H1 (cell line): Measurements from ENCODE around the gene RBM19. TPM values are rescaled to one million over a fixed set of nuclear protein-coding genes. Genes with fewer than 3 reads are reported as not detected.

Source experiments
- CTCF ChIA-PET: fragments of 300-600 bp; sonication (Branson Sonifier 250); formaldehyde crosslinking; loops from one replicate; lab custom pipeline; 2021; ENCODE audit not compliant: partially characterized antibody; lab: Charles Lee
- POLR2A ChIA-PET: fragments of 300-600 bp; sonication (Branson Sonifier 250); formaldehyde crosslinking; loops from one replicate; lab custom pipeline; 2021; ENCODE audit warnings: inconsistent platforms; ENCODE audit not compliant: partially characterized antibody; lab: Charles Lee
- DNase-seq, 2 experiments: peaks; one replicate each; pipeline versions ENCODE4 v3.0.0 to v3.0.0-alpha.2; 2010 to 2022; ENCODE audit warnings: low spot score in 2 of 2, low read depth in 1 of 2, mixed read lengths in 1 of 2
- FAIRE-seq: peaks from 2 replicates; lab custom pipeline; 2011; peaks lifted over from hg19 to GRCh38; lab: Jason Lieb, UNC
- H2AFZ ChIP-seq: 2 replicates; pipeline ENCODE4 v1.8.1; 2012; ENCODE audit warnings: low read length, inconsistent platforms
- H2AK5ac ChIP-seq: 2 replicates; pipeline ENCODE4 v1.6.1; 2013; ENCODE audit warnings: low read depth, low read length
- H2BK120ac ChIP-seq: replicated peaks from 2 replicates; pipeline ENCODE3; 2013; ENCODE audit warnings: low read depth, low read length, inconsistent platforms
- H2BK12ac ChIP-seq: 2 replicates; pipeline ENCODE4 v1.6.1; 2013; ENCODE audit warnings: low read depth, low read length
- H2BK15ac ChIP-seq: 2 replicates; pipeline ENCODE4 v1.6.1; 2013; ENCODE audit warnings: low read length
- H2BK20ac ChIP-seq: 2 replicates; pipeline ENCODE4 v1.6.1; 2013; ENCODE audit warnings: low read length
- H2BK5ac ChIP-seq: 2 replicates; pipeline ENCODE4 v1.6.1; 2013; ENCODE audit warnings: low read depth, low read length
- H3K14ac ChIP-seq: 2 replicates; pipeline ENCODE4 v1.6.1; 2013; ENCODE audit warnings: inconsistent platforms; ENCODE audit not compliant: insufficient read length
- H3K18ac ChIP-seq: 2 replicates; pipeline ENCODE4 v1.6.1; 2013; ENCODE audit warnings: low read length; ENCODE audit errors: extremely low read depth
- H3K23ac ChIP-seq: 2 replicates; pipeline ENCODE4 v1.6.1; 2013; ENCODE audit warnings: inconsistent platforms; ENCODE audit not compliant: insufficient read length
- H3K23me2 ChIP-seq: 2 replicates; pipeline ENCODE4 v1.6.1; 2013; ENCODE audit warnings: low read depth, low read length
- H3K27ac ChIP-seq: 2 replicates; pipeline ENCODE4 v1.6.1; 2011; ENCODE audit warnings: low read depth, low read length, inconsistent platforms
- H3K27me3 ChIP-seq, 4 experiments: replicated peaks in 1 of 4; 1 replicate in 1 of 4; 2 replicates in 3 of 4; pipeline versions ENCODE4 v1.6.1 to v1.8.1; 2011 to 2013; ENCODE audit warnings: low read length in 3 of 4, mild to moderate bottlenecking in 3 of 4, inconsistent platforms in 2 of 4, mixed read lengths in 2 of 4, moderate library complexity in 1 of 4; ENCODE audit not compliant: control insufficient read depth in 3 of 4, insufficient read depth in 3 of 4; ENCODE audit errors: extremely low read depth in 1 of 4
- H3K36me3 ChIP-seq, 4 experiments: 2 replicates each; pipeline versions ENCODE4 v1.6.1 to v1.8.1; 2011 to 2013; ENCODE audit warnings: mild to moderate bottlenecking in 4 of 4, low read length in 3 of 4, moderate library complexity in 2 of 4, control low read depth in 1 of 4, inconsistent platforms in 1 of 4; ENCODE audit not compliant: insufficient read depth in 4 of 4, control insufficient read depth in 2 of 4
- H3K4ac ChIP-seq: replicated peaks from 2 replicates; pipeline ENCODE3; 2013; ENCODE audit warnings: low read length, low read depth, mixed read lengths, inconsistent platforms; ENCODE audit not compliant: insufficient read length
- H3K4me1 ChIP-seq, 4 experiments: replicated peaks in 1 of 4; 1 replicate in 1 of 4; 2 replicates in 3 of 4; pipeline versions ENCODE4 v1.6.1 to v1.8.1; 2011 to 2013; ENCODE audit warnings: low read length in 3 of 4, inconsistent platforms in 2 of 4, mixed read lengths in 1 of 4; ENCODE audit not compliant: insufficient read depth in 4 of 4, control insufficient read depth in 3 of 4
- H3K4me2 ChIP-seq, 2 experiments: 2 replicates each; pipeline versions ENCODE4 v1.6.1 to v1.8.1; 2011 to 2013; ENCODE audit warnings: low read depth in 2 of 2, low read length in 2 of 2, control low read depth in 1 of 2, inconsistent platforms in 1 of 2, mild to moderate bottlenecking in 1 of 2; ENCODE audit not compliant: insufficient read depth in 1 of 2
- H3K4me3 ChIP-seq, 4 experiments: fragments of 200-600, 300-600 bp in 1 of 4; sonication (generic), shearing (Covaris generic), sonication (Bioruptor Twin) in 1 of 4; 2 replicates each; pipeline versions ENCODE4 v1.5.1 to v1.8.1; 2011 to 2016; ENCODE audit warnings: low read length in 4 of 4, low read depth in 3 of 4, control low read depth in 2 of 4, inconsistent platforms in 2 of 4, mild to moderate bottlenecking in 2 of 4, mixed read lengths in 1 of 4, moderate library complexity in 1 of 4; ENCODE audit not compliant: insufficient read depth in 2 of 4; ENCODE audit errors: extremely low read depth in 1 of 4
- H3K56ac ChIP-seq: replicated peaks from 2 replicates; pipeline ENCODE3; 2013; ENCODE audit warnings: low read depth, mild to moderate bottlenecking, mixed read lengths, low read length, inconsistent platforms; ENCODE audit not compliant: insufficient read length
- H3K79me1 ChIP-seq: 2 replicates; pipeline ENCODE4 v1.6.1; 2013; ENCODE audit warnings: low read depth, low read length, control low read depth
- H3K79me2 ChIP-seq, 2 experiments: 2 replicates each; pipeline versions ENCODE4 v1.6.1 to v1.8.1; 2012 to 2013; ENCODE audit warnings: low read length in 2 of 2, mild to moderate bottlenecking in 2 of 2, inconsistent platforms in 1 of 2; ENCODE audit not compliant: insufficient read depth in 2 of 2, control insufficient read depth in 1 of 2
- H3K9ac ChIP-seq, 4 experiments: replicated peaks in 1 of 4; 1 replicate in 1 of 4; 2 replicates in 3 of 4; pipeline versions ENCODE4 v1.6.1 to v1.8.1; 2011 to 2013; ENCODE audit warnings: low read depth in 3 of 4, low read length in 3 of 4, control low read depth in 2 of 4, mild to moderate bottlenecking in 2 of 4, moderate library complexity in 2 of 4, inconsistent platforms in 1 of 4; ENCODE audit errors: extremely low read depth in 1 of 4
- H3K9me3 ChIP-seq, 2 experiments: 2 replicates each; pipeline versions ENCODE4 v1.6.1 to v1.8.1; 2012 to 2013; ENCODE audit warnings: mild to moderate bottlenecking in 2 of 2, moderate library complexity in 2 of 2, control low read depth in 1 of 2, inconsistent platforms in 1 of 2, low read depth in 1 of 2, low read length in 1 of 2, mixed read lengths in 1 of 2; ENCODE audit not compliant: insufficient read depth in 2 of 2
- H4K20me1 ChIP-seq, 2 experiments: replicated peaks in 1 of 2; 2 replicates each; pipeline versions ENCODE3 to v1.8.1; 2011 to 2013; ENCODE audit warnings: inconsistent platforms in 2 of 2, low read length in 2 of 2, mild to moderate bottlenecking in 1 of 2; ENCODE audit not compliant: insufficient read depth in 2 of 2, control insufficient read depth in 1 of 2
- H4K5ac ChIP-seq: 2 replicates; pipeline ENCODE4 v1.6.1; 2013; ENCODE audit warnings: low read length, low read depth, mixed read lengths, inconsistent platforms; ENCODE audit not compliant: insufficient read length
- H4K8ac ChIP-seq: 2 replicates; pipeline ENCODE4 v1.8.0; 2013; ENCODE audit warnings: mild to moderate bottlenecking, moderate library complexity, low read length, inconsistent platforms; ENCODE audit not compliant: insufficient read depth; ENCODE audit errors: extremely low read depth
- H4K91ac ChIP-seq: replicated peaks from 2 replicates; pipeline ENCODE3; 2013; ENCODE audit warnings: low read length, mixed read lengths, inconsistent platforms; ENCODE audit not compliant: insufficient read length
- CBX5 ChIP-seq: fragments of 300-800, 300-1000 bp; sonication (generic); IDR thresholded peaks from 2 replicates; pipeline ENCODE4 v1.7.1; 2016; ENCODE audit warnings: antibody characterized with exemption, low read length, low read depth
- SP4 ChIP-seq: IDR thresholded peaks from 2 replicates; pipeline ENCODE4 v1.6.1; 2012; ENCODE audit warnings: low read length, inconsistent platforms
- WGBS, 2 experiments: shearing (Covaris generic) in 1 of 2; methylation state at CpG; one replicate each; pipeline versions ENCODE4 v1.1.6 to v1.1.7; 2013 to 2015; ENCODE audit warnings: low lambda C conversion rate in 2 of 2, mixed read lengths in 2 of 2, inconsistent platforms in 1 of 2, low coverage in 1 of 2, missing lambda C conversion rate in 1 of 2; ENCODE audit not compliant: insufficient replicate concordance in 2 of 2, insufficient coverage in 1 of 2, insufficient read length in 1 of 2; ENCODE audit errors: extremely low coverage in 1 of 2, missing lambda C conversion rate in 1 of 2; 5-methylcytosine and 5-hydroxymethylcytosine counted together
- polyA plus RNA-seq, 7 experiments: library from polyadenylated mRNA; depleted of rRNA in 3 of 7; stranded (reverse) in 5 of 7; unstranded in 2 of 7; fragments of >200 nt in 5 of 7; fragments of 200-250 nt in 2 of 7; gene quantifications; 1 replicate in 5 of 7; 2 replicates in 1 of 7; 4 replicates in 1 of 7; pipeline versions ENCODE4 v1.2.1 to v1.2.3, GENCODE V29; 2011 to 2013; ENCODE audit warnings: missing spikeins in 2 of 7, mixed read lengths in 2 of 7
- total RNA-seq: library from RNA; stranded (reverse); fragmentation: NEBNext Ultra II Directional; extraction: Animal tissue kit (Norgen Biotek cat#: 25700); gene quantifications from 2 replicates; pipeline ENCODE4 v1.2.1, GENCODE V29; 2021

Gene RBM19
- total and polyA plus RNA-seq, 2 of the 8 experiments (the other 6 are each of a cell fraction or from before 2014, with no cell fraction given) = 23.4 to 61.9 TPM

GRCh38 chr12:113911971-113912759 is 54.0 kb downstream of the RBM19 start:
- Histone ChIP-seq H3K56ac (no peak overlapping the region), H2BK12ac (no peak overlapping the region), H3K4me2 (no peak overlapping the region), H3K79me1 (no peaks in the 10 kb centered on the region), H4K91ac (no peak overlapping the region), H3K4me1 (peaks cover 0 to 2% (median 0%) of the 10 kb centered on the region in 4 experiments; a peak in 1 of 7 replicates), H3K23me2 (no peaks in the 10 kb centered on the region), H4K20me1 (no peaks in the 10 kb centered on the region), H2BK120ac (no peak overlapping the region), H3K9me3 (no peaks in the 10 kb centered on the region), H3K18ac (no peak overlapping the region), H2BK15ac (no peak overlapping the region), H3K9ac (no peak overlapping the region), H4K5ac (no peak overlapping the region), H2AFZ (no peak overlapping the region), H2BK5ac (no peak overlapping the region), H2AK5ac (no peak overlapping the region)
- ChIA-PET POLR2A (no interaction called here), CTCF (interaction anchor here (0.6 to 3.5 kb wide), 28 partner anchors 11 to 471 kb away, joined by 3 to 21 read pairs (median 4); no protein-coding TSS in a partner anchor)
- DNase-seq (no peak), FAIRE-seq (no peak)
- WGBS, 2 experiments = 90% methylated on average over 13 of the region's 14 CpGs; no CpG with 5 or more reads in 1 of the 2 experiments
- TF ChIP-seq CBX5 (no peak), SP4 (no peak)
- TF ChIP-seq, all 59 proteins: peak for 0
- no peak overlapping the region for H3K4me3 ChIP-seq
- H3K23ac ChIP-seq = no peak overlapping the region
- H3K79me2 ChIP-seq = no peaks in the 10 kb centered on the region
- no peaks in the 10 kb centered on the region for H3K27me3 ChIP-seq
- H3K14ac ChIP-seq = no peak overlapping the region
- no peak overlapping the region for H3K4ac ChIP-seq
- H2BK20ac ChIP-seq = no peak overlapping the region
- H3K36me3 ChIP-seq = peaks cover 6 to 19% (median 16%) of the 10 kb centered on the region in 4 experiments; a peak in 5 of 8 replicates
- H4K8ac ChIP-seq = no peak overlapping the region
- H3K27ac ChIP-seq = no peak overlapping the region
